GM19240 (cell line): ENCODE measurements around the gene MYDGF.
A peak's percentile ranks its signal among the peaks of the same experiment; 100 is the strongest.
"Not testable (repeated sequence)": the region's sequence is repeated elsewhere in the genome, so short reads cannot be mapped to it uniquely, and the experiment has no call there.

Experiments
- DNase-seq: peaks from one replicate; pipeline ENCODE4 v3.0.0; 2011; ENCODE audit warnings: low spot score; ENCODE audit not compliant: insufficient read length

The MYDGF gene

GRCh38 chr19:4669723-4670480 is at the start of gene MYDGF:
TSS of gene MYDGF (minus strand) at chr19:4670342. CDS start at chr19:4670334, 8 bp downstream.
- peak; percentile 99 for DNase-seq

GRCh38 chr19:4719499-4719866 is 49.3 kb upstream of the MYDGF start:
- DNase-seq: no peak

- no peak for DNase-seq
Observed at GRCh38 chr19:4717966-4718701, 48.0 kb upstream of the MYDGF start.

- DNase-seq: no peak
Observed at GRCh38 chr19:4717191-4717965, 47.2 kb upstream of the MYDGF start.

- DNase-seq: no peak
Observed at GRCh38 chr19:4715529-4716221, 45.5 kb upstream of the MYDGF start.

- DNase-seq: not testable (repeated sequence)
Observed at GRCh38 chr19:4715178-4715528, 45.0 kb upstream of the MYDGF start.

GRCh38 chr19:4714016-4714415 is 43.9 kb upstream of the MYDGF start:
- no peak for DNase-seq

- no peak for DNase-seq
Observed at GRCh38 chr19:4713384-4713951, 43.3 kb upstream of the MYDGF start.

GRCh38 chr19:4712771-4713170 is 42.6 kb upstream of the MYDGF start:
- no peak for DNase-seq

- no peak for DNase-seq
Observed at GRCh38 chr19:4711211-4711610, 41.1 kb upstream of the MYDGF start.

GRCh38 chr19:4710281-4710600 is 40.1 kb upstream of the MYDGF start:
- DNase-seq: no peak

GRCh38 chr19:4709440-4710280 is 39.5 kb upstream of the MYDGF start:
- no peak for DNase-seq

GRCh38 chr19:4707956-4708650 is 38.0 kb upstream of the MYDGF start:
- no peak for DNase-seq

GRCh38 chr19:4707322-4707721 is 37.2 kb upstream of the MYDGF start:
- DNase-seq: no peak

- DNase-seq: no peak
Observed at GRCh38 chr19:4705413-4706131, 35.4 kb upstream of the MYDGF start.

GRCh38 chr19:4704317-4704673 is 34.2 kb upstream of the MYDGF start:
- DNase-seq: no peak

GRCh38 chr19:4703671-4704316 is 33.7 kb upstream of the MYDGF start:
- no peak for DNase-seq

GRCh38 chr19:4702764-4703163 is 32.6 kb upstream of the MYDGF start:
- no peak for DNase-seq

GRCh38 chr19:4701557-4701956 is 31.4 kb upstream of the MYDGF start:
- DNase-seq: no peak
